ENCODE results near the gene TGFB3. TPM values are rescaled to one million over a fixed set of nuclear protein-coding genes. Genes with fewer than 3 reads are reported as not detected.

TGFB3 gene
- total and polyA plus RNA-seq, 2 of the 13 experiments (the other 11 are each of a cell fraction or from before 2014, with no cell fraction given), result 1.4 to 2.5 TPM

GRCh38 chr14:75917322-75917945 is 64.4 kb downstream of the TGFB3 start:
- TF ChIP-seq ZSCAN25 (CRISPR knock-in tag; IDR thresholded peaks at IDR 0.05) (no peak), ZNF101 (CRISPR knock-in tag; IDR thresholded peaks at IDR 0.05; ENCODE audit: borderline replicate concordance, low read depth) (no peak), ZBTB25 (CRISPR knock-in tag; IDR thresholded peaks at IDR 0.05) (no peak), ATM (IDR thresholded peaks at IDR 0.05; ENCODE audit: borderline replicate concordance) (no peak), ZNF607 (CRISPR knock-in tag; IDR thresholded peaks at IDR 0.05; ENCODE audit: borderline replicate concordance) (no peak), ZNF121 (CRISPR knock-in tag; IDR thresholded peaks at IDR 0.05) (no peak), RARG (CRISPR knock-in tag; IDR thresholded peaks at IDR 0.05; ENCODE audit: low read depth) (no peak), HOXA9 (CRISPR knock-in tag; IDR thresholded peaks at IDR 0.05; ENCODE audit: borderline replicate concordance) (no peak), ZBTB10 (CRISPR knock-in tag; IDR thresholded peaks at IDR 0.05; ENCODE audit: borderline replicate concordance) (no peak), ZNF484 (CRISPR knock-in tag; IDR thresholded peaks at IDR 0.05; ENCODE audit: borderline replicate concordance, low read depth) (no peak), PCBP2 (optimal IDR thresholded peaks at IDR 0.05; ENCODE audit: low read depth, low read length, poor library complexity, severe bottlenecking) (no peak), ZNF282 (IDR thresholded peaks at IDR 0.05; ENCODE audit: partially characterized antibody) (no peak), HMG20A (CRISPR knock-in tag; IDR thresholded peaks at IDR 0.05; ENCODE audit: borderline replicate concordance) (no peak), ZNF816 (CRISPR knock-in tag; IDR thresholded peaks at IDR 0.05; ENCODE audit: borderline replicate concordance) (no peak)
- TF ChIP-seq, protein P1, sequence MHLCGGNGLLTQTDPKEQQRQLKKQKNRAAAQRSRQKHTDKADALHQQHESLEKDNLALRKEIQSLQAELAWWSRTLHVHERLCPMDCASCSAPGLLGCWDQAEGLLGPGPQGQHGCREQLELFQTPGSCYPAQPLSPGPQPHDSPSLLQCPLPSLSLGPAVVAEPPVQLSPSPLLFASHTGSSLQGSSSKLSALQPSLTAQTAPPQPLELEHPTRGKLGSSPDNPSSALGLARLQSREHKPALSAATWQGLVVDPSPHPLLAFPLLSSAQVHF (CRISPR knock-in tag; IDR thresholded peaks at IDR 0.05), result no peak
- TF ChIP-seq, protein P2, sequence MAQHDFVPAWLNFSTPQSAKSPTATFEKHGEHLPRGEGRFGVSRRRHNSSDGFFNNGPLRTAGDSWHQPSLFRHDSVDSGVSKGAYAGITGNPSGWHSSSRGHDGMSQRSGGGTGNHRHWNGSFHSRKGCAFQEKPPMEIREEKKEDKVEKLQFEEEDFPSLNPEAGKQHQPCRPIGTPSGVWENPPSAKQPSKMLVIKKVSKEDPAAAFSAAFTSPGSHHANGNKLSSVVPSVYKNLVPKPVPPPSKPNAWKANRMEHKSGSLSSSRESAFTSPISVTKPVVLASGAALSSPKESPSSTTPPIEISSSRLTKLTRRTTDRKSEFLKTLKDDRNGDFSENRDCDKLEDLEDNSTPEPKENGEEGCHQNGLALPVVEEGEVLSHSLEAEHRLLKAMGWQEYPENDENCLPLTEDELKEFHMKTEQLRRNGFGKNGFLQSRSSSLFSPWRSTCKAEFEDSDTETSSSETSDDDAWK (CRISPR knock-in tag; IDR thresholded peaks at IDR 0.05), result no peak
- no peak for DNase-seq (ENCODE audit: low spot score)
- ChIA-PET CTCF (ENCODE audit: low intra/inter-chr PET ratio, low total read pairs) (no interaction called here), POLR2A (no interaction called here)
- 97% methylated on average over 10 of the region's 10 CpGs for WGBS (ENCODE audit: low lambda C conversion rate)
- H3K4me1 ChIP-seq (ENCODE audit: insufficient read depth, low read length), result peaks cover 7% of the 10 kb centered on the region
- no peaks in the 10 kb centered on the region for H3K9me3 ChIP-seq (ENCODE audit: low read length)
- H3K36me3 ChIP-seq (replicated peaks in 1 of 2; ENCODE audit: control insufficient read depth in 1 of 2, insufficient read depth in 2 of 2, low read length in 2 of 2), result no peaks in the 10 kb centered on the region
- no peak overlapping the region for H3K4me2 ChIP-seq (ENCODE audit: low read depth, low read length)
- no peaks in the 10 kb centered on the region for H3K27me3 ChIP-seq (ENCODE audit: control insufficient read depth in 1 of 2, insufficient read depth in 2 of 2, low read length in 2 of 2)
- ATAC-seq, result no peak
- no peak overlapping the region for H2AFZ ChIP-seq (ENCODE audit: low read length)
- no peak for FAIRE-seq
- H3K4me3 ChIP-seq (replicated peaks in 1 of 3; ENCODE audit: insufficient read depth in 1 of 3, low read depth in 2 of 3, low read length in 3 of 3), result no peak overlapping the region
- no peaks in the 10 kb centered on the region for H3K79me2 ChIP-seq (ENCODE audit: insufficient read depth, low read length)
- no TSS peak for BruUV-seq (replicated peaks)
- H3K9ac ChIP-seq (ENCODE audit: insufficient read depth, low read depth, low read length), result no peak overlapping the region
- H4K20me1 ChIP-seq (ENCODE audit: insufficient read depth, low read length), result no peaks in the 10 kb centered on the region
- intact Hi-C loops (cut with micrococcal nuclease; ENCODE audit: unreplicated experiment) (no loop called here), in situ Hi-C loops (cut with HindIII; ENCODE audit: extremely low pct_ligation_motif_present, low pct_unique_long_range_greater_than_20kb) (no loop called here)
- no peak overlapping the region for H3K27ac ChIP-seq (ENCODE audit: extremely low read length, insufficient read depth, low read length)
